Measurements from ENCODE around the gene SLC30A5. TPM values are rescaled to one million over a fixed set of nuclear protein-coding genes. Genes with fewer than 3 reads are reported as not detected.

SLC30A5 gene
- total RNA-seq, 1 experiment from 2014 or later, result 50.0 TPM

DNA sequence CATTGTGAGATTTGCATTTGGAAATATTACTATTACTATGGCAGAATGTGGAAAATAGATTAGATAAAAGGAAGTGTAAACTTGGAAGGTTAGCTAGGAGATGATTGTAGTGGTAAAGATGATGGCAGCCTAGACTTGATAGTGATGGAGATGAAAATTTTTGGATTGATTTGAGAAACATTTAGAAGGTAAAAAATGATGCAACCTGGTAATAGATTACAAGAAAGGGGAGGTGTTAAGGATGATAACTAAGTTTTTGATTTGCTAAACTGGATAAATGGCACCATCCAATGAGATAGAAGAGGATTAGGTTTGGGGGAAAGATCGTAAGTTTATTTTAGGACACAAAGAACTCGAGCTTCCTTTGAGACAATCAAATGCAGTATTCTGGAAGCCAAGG lies 8.9 kb upstream of the SLC30A5 start:
- H4K20me1 ChIP-seq (ENCODE audit: insufficient read depth), result no peaks in the 10 kb centered on the region
- H3K9me2 ChIP-seq (ENCODE audit: insufficient read depth), result no peaks in the 10 kb centered on the region
- ChIA-PET CTCF (interaction anchor here (2.6 to 3.6 kb wide), 3 partner anchors 9 to 61 kb away, joined by 10 to 30 read pairs (median 13); partner anchors contain the start of gene SLC30A5), POLR2A (no interaction called here), RAD21 (ENCODE audit: low non-redundant PET in 1 of 2, low total read pairs in 2 of 2, uncharacterized antibody in 2 of 2, unreplicated experiment in 2 of 2) (no interaction called here)
- H3K27ac ChIP-seq (ENCODE audit: low read depth, low read length), result no peak overlapping the region
- intact Hi-C loops (cut with micrococcal nuclease), result no loop called here
- H3K36me3 ChIP-seq (ENCODE audit: control insufficient read depth in 1 of 2, insufficient read depth in 2 of 2, low read length in 2 of 2), result no peaks in the 10 kb centered on the region
- H3K4me2 ChIP-seq (ENCODE audit: low read length), result no peak overlapping the region
- TF ChIP-seq ZNF274 (IDR thresholded peaks at IDR 0.05; ENCODE audit: low read depth, low read length) (no peak), SP1 (IDR thresholded peaks at IDR 0.05; ENCODE audit: low read depth) (no peak), JUND (IDR thresholded peaks at IDR 0.05) (no peak)
- TF ChIP-seq, protein P1, sequence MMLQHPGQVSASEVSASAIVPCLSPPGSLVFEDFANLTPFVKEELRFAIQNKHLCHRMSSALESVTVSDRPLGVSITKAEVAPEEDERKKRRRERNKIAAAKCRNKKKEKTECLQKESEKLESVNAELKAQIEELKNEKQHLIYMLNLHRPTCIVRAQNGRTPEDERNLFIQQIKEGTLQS (IDR thresholded peaks at IDR 0.05), result no peak
- no peak overlapping the region for H3K9ac ChIP-seq (ENCODE audit: low read length)
- DNase-seq (ENCODE audit: low read depth, low spot score) (no peak), ATAC-seq (no peak)
- H3K9me3 ChIP-seq (ENCODE audit: control insufficient read depth in 1 of 2, insufficient read depth in 1 of 2, low read depth in 1 of 2, low read length in 2 of 2), result no peaks in the 10 kb centered on the region
- no peak overlapping the region for H2AFZ ChIP-seq (ENCODE audit: low read depth, low read length, poor library complexity, severe bottlenecking)
- H3K4me3 ChIP-seq (replicated peaks in 1 of 2; ENCODE audit: low read depth in 1 of 2, low read length in 2 of 2), result no peak overlapping the region
- H3K27me3 ChIP-seq (ENCODE audit: insufficient read depth, low read length), result no peaks in the 10 kb centered on the region
- no TSS peak for BruUV-seq (replicated peaks)
- H3K79me2 ChIP-seq (ENCODE audit: insufficient read depth, low read length), result no peaks in the 10 kb centered on the region
- peaks cover 6 to 10% of the 10 kb centered on the region in 2 experiments for H3K4me1 ChIP-seq (ENCODE audit: control insufficient read depth in 1 of 2, insufficient read depth in 2 of 2, low read length in 2 of 2)

DNA sequence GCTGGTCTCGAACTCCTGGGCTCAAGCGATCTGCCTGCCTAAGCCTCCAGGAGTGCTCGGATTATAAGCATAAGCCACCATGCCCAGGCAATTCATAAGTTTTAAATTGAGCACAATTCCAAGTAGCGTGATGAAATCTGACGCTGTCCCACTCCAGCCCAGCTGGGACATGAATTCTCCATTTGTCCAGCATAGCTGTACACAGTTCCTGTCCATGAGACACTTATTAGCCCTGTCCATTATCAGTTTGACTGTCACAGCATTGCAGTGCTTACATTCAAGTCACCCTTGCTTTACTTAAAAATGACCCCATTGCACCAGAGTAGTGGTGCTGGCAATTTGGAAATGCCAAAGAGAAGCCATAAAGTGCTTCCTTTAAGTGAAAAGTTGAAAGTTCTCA lies 7.6 kb upstream of the SLC30A5 start:
- no peak overlapping the region for H2AFZ ChIP-seq (ENCODE audit: low read depth, low read length, poor library complexity, severe bottlenecking)
- H3K27me3 ChIP-seq (ENCODE audit: insufficient read depth, low read length), result no peaks in the 10 kb centered on the region
- no peaks in the 10 kb centered on the region for H3K9me2 ChIP-seq (ENCODE audit: insufficient read depth)
- H3K4me1 ChIP-seq (ENCODE audit: control insufficient read depth in 1 of 2, insufficient read depth in 2 of 2, low read length in 2 of 2), result peaks cover 6 to 10% of the 10 kb centered on the region in 2 experiments
- TF ChIP-seq SRF (IDR thresholded peaks at IDR 0.05; ENCODE audit: low read depth) (no peak), FOSL1 (IDR thresholded peaks at IDR 0.05; ENCODE audit: low read depth) (no peak), CBX3 (IDR thresholded peaks at IDR 0.05; ENCODE audit: low read depth) (no peak), YY1 (IDR thresholded peaks at IDR 0.05; ENCODE audit: extremely low read depth, insufficient replicate concordance, low read depth, low read length) (no peak), ZFX (IDR thresholded peaks at IDR 0.05) (no peak), MAX (IDR thresholded peaks at IDR 0.05) (no peak), ELF1 (IDR thresholded peaks at IDR 0.05; ENCODE audit: borderline replicate concordance, low read depth) (no peak), EZH2phosphoT487 (IDR thresholded peaks at IDR 0.05; ENCODE audit: borderline replicate concordance) (no peak), POLR2A (IDR thresholded peaks at IDR 0.05; ENCODE audit: borderline replicate concordance, extremely low read depth, insufficient read depth, insufficient read length) (no peak), ZNF274 (IDR thresholded peaks at IDR 0.05; ENCODE audit: low read depth, low read length) (no peak), TCF7L2 (IDR thresholded peaks at IDR 0.05; ENCODE audit: borderline replicate concordance, extremely low read depth, insufficient read depth, insufficient read length) (no peak), EZH2 (IDR thresholded peaks at IDR 0.05) (no peak), JUND (IDR thresholded peaks at IDR 0.05) (no peak)
- TF ChIP-seq, protein P2, sequence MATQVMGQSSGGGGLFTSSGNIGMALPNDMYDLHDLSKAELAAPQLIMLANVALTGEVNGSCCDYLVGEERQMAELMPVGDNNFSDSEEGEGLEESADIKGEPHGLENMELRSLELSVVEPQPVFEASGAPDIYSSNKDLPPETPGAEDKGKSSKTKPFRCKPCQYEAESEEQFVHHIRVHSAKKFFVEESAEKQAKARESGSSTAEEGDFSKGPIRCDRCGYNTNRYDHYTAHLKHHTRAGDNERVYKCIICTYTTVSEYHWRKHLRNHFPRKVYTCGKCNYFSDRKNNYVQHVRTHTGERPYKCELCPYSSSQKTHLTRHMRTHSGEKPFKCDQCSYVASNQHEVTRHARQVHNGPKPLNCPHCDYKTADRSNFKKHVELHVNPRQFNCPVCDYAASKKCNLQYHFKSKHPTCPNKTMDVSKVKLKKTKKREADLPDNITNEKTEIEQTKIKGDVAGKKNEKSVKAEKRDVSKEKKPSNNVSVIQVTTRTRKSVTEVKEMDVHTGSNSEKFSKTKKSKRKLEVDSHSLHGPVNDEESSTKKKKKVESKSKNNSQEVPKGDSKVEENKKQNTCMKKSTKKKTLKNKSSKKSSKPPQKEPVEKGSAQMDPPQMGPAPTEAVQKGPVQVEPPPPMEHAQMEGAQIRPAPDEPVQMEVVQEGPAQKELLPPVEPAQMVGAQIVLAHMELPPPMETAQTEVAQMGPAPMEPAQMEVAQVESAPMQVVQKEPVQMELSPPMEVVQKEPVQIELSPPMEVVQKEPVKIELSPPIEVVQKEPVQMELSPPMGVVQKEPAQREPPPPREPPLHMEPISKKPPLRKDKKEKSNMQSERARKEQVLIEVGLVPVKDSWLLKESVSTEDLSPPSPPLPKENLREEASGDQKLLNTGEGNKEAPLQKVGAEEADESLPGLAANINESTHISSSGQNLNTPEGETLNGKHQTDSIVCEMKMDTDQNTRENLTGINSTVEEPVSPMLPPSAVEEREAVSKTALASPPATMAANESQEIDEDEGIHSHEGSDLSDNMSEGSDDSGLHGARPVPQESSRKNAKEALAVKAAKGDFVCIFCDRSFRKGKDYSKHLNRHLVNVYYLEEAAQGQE (IDR thresholded peaks at IDR 0.05; ENCODE audit: low read depth), result no peak
- H3K36me3 ChIP-seq (ENCODE audit: control insufficient read depth in 1 of 2, insufficient read depth in 2 of 2, low read length in 2 of 2), result no peaks in the 10 kb centered on the region
- H3K9ac ChIP-seq (ENCODE audit: low read length), result no peak overlapping the region
- H3K9me3 ChIP-seq (ENCODE audit: control insufficient read depth in 1 of 2, insufficient read depth in 1 of 2, low read depth in 1 of 2, low read length in 2 of 2), result no peaks in the 10 kb centered on the region
- no peak overlapping the region for H3K4me3 ChIP-seq (replicated peaks in 1 of 2; ENCODE audit: low read depth in 1 of 2, low read length in 2 of 2)
- ATAC-seq (no peak), DNase-seq (ENCODE audit: low read depth, low spot score) (no peak)
- no peaks in the 10 kb centered on the region for H4K20me1 ChIP-seq (ENCODE audit: insufficient read depth)
- no peaks in the 10 kb centered on the region for H3K79me2 ChIP-seq (ENCODE audit: insufficient read depth, low read length)
- H3K27ac ChIP-seq (ENCODE audit: low read depth, low read length), result no peak overlapping the region
- no TSS peak for BruUV-seq (replicated peaks)
- ChIA-PET POLR2A (no interaction called here), CTCF (no interaction called here), RAD21 (ENCODE audit: low non-redundant PET in 1 of 2, low total read pairs in 2 of 2, uncharacterized antibody in 2 of 2, unreplicated experiment in 2 of 2) (no interaction called here)
- intact Hi-C loops (cut with micrococcal nuclease), result no loop called here
- no peak overlapping the region for H3K4me2 ChIP-seq (ENCODE audit: low read length)
